GM11168 (cell line): ENCODE data around the gene CERS1.

Source experiments
- in situ Hi-C: fragments of 300-500 bp; cut with MboI; formaldehyde crosslinking; loops from one replicate; pipeline ENCODE4 v1.12.0; 2022; ENCODE audit warnings: low sequenced_read_pairs; ENCODE audit not compliant: unreplicated experiment

CERS1 gene

DNA sequence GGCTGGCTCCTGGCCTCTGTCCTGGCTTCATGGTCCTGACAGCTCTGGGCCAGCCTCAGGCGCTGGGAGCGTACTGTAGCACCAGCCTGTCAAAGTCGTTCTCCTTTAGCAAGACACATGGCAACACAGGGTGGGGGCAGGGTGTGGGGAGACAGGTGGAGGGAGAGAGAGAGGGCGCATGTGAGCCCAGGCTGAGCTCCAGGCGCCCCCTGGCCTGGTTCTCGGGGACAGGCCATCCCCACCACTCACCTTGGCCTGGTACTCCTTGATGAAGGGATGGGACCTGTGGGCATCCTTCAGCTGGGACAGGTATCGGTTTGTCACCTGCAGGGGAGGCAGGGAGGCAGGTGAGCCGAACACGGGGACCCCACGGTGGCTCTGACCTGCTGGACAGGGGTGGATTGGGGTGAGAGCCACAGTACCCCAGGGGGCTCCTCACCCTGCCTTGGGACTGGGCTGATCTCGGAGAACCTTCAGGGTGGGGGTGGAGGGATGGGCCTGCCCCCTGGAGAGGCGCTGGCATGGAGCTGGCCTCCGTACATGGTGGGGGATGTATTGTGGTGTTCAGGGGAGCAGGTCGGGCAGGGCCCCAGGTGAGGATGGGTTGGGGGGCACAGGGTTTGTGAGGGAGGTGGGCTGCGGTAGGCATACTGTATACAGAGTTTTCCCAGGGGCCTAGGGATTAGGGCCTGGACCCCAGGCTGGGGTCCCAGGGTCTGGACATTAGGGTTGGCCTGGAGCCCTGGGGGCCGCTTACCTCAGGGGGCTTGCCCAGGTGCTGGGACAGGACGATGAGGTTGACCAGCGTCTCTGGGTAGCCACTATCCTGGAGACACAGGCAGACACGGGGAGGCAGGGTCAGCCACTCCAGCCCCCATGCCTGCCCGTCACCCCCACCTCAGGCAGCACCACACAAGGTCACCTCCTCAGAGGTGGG lies 3.9 kb upstream of the CERS1 start:
- in situ Hi-C loops = no loop called here

DNA sequence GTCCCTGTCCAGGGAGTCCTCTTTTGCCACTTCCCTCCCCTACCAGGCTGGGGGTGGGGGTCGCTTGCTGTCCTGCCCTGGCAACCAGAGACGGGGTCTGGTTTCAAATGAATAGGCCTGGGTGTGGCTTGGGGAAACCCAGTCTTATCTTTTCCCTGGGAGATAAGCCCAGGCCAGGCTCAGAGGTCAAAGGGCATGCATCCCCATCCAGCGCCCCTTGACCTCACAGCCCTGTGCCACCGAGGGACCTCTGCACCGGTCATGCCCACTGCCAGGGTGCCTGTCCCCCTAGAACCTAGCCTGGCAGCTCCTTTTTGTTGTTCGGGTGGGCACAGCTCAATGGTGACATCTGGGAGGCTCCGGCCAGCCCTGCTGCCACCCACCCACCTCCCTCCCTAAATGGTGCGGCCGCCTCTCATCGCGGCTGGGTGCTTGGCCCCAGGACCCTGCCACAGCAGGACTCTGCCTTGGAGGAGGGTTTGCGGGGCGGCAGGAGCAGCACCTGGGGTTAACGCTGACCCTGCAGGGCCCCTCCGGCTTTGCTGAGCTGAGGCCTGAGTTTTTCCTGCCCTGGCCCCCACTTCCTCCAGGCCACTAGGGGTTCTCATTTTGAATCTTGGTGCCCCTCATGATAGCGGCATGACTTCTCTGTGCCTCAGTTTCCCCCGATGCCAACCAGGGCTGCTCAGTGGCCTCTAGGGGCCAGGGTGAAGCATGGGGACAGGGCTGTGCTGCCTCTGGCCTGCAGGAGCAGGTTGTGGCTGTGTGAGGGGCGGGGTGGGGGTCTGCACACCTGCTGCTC lies 2.9 kb upstream of the CERS1 start:
- in situ Hi-C loops = no loop called here

DNA sequence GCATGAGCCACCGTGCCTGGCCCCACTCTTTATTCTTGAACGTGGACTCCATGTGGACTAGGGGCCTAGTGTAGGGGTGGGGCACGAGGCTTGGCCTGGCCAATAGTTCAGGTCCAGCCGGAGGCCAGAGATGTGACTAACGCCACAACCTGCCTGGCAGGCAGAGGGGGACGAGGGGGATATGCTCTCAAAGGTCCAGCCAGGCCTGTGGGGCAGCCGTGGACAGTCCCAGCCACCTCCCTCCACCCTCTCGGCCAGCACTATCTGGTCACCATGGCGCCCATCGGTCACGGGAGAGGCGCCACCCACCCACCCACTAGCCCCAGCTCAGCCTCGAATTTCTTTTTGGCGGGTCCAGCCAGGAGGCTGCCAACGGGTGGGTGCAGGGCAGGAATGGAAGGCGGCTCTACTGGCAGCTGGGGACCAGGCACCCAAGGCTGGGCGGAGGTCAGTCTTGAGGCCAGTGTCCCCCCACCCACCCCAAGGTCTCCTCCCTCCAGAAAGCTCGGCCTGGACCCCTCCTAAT lies 2.2 kb upstream of the CERS1 start:
- in situ Hi-C loops = no loop called here

DNA sequence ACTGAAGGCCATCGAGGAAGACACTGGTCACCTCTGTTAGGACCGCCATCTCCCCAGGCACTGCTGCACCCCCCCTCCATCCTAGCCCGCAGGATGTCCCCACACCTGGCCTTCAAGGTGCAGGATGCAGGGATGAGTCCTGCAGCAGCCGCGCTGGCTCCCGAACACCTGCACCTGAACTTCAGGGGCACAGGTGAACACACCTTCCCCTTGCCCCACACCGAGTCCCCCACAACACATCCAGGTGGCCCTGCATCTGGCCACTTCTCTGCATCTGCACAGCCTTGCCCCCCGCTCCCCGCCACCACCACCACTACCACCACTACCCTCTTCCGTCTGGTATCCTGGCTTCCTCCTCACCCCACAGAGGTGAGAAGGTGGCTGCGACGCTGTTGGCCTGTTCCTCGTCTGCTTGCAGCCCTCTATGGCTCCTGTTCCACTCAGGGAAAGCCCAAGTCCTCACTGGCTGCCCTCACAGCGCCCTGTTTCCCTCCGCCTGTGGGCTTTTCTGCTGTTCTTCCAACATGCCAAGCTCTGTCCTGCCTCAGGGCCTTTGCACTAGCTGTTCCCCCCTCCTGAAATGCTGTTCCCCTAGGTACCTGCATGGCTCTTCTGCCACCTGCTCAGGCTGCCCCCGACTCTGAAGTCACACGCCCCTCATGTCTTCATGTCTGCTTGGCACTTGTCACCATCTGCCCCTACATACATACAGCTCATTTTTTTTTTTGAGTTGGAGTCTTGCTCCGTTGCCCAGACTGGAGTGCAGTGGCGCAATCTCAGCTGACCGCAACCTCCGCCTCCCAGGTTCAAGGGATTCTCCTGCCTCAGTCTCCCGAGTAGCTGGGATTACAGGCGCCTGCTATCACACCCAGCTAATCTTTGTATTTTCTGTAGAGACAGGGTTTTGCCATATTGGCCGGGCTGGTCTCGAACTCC lies 1.4 kb upstream of the CERS1 start:
- in situ Hi-C loops = no loop called here

DNA sequence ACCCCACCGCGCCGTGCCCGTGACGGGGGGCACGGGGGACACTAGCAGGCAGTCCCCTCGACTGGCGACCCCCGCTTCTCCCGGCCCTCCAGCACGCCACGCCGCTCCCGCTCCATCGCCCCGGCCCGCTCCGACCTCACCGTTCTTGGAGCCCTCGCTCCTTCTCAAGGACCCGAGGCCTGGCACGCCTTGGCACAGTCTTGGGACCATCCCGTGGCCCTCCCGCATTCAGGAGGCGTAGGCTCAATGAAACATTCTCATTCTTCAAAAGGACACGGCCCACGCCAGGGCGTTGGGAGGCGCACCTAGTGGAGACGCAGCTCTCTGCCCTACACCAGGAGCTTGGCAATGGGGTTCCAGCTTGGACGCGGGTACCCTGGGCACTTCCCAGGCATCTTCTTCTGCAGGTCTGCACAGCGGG lies 473 bp upstream of the CERS1 start:
- in situ Hi-C loops = no loop called here

DNA sequence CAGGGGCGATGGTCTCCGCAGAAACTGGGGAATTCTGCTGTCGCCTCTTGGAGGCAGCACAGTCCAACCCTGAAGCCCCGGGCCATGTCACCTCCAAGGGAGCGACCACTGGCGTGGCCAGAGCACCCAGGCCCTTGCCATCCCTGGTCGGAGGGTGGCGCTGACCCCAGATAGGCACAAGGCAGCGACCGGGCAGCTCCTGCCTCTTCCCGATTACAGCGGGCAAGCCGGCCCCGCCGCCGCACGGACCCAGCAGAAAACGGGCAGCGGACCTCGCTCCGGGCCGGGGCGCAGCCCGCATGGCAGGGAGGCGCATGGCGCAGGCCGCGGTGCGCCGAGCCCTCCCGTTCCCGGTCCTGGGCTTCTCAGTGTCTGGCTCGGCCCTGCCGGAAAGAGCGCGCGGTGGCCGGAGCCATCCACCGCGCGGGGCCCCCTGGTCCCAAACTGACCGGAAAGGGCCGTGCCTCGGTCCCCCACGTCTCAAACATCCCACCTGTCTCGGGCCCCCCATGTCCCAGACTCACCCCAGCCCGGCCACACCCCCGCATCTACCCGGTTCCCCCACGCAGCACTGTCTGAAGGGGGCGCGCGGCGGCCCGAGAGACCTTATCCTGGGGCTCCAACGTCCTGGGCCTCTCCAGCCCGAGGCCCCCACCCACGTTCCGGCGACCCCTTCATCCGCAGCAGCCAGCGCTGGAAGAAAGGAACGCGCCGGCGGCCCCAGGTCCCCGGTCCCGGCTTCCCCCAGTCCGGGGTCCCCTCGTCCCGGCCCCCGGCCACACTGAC lies 727 bp downstream of the CERS1 start:
- in situ Hi-C loops = no loop called here

DNA sequence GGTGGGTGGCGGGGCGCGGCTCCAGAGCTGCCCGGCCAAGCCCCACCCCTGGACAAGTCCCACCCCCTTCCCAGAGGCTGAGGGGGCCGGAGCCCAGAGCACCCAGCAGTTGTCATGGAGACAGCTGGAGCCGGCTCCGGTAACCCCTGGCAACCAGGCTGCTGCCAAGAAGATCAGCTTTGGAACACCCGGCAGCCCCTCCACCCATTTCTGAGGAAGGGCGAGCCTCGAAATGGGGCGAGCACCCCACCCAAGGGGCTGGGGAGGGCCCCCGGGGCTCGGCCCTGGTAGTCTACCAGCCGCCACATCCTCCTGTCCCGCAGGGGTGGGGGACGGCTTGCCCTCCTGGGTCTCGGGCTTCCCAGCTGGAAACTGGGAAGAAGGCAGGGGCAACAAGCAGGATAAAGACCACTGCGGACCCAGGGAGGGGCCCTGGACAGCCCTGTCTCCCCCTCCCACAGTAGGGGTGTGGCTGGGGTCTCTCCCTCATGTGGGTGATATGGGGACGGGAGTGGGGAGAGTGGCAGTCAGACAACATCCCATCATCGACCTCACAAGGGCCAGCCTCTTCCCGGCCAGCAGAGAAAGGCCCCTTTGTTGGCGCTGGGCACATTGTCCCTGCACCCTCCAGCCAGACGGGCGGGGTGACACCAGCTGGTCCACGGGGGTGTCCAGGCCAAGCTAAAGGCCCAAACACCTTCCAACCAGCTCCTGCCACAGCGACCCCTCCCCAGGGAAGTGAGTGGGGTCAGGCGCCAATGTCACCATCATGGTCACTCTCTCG lies 1.5 kb downstream of the CERS1 start:
- in situ Hi-C loops = no loop called here

DNA sequence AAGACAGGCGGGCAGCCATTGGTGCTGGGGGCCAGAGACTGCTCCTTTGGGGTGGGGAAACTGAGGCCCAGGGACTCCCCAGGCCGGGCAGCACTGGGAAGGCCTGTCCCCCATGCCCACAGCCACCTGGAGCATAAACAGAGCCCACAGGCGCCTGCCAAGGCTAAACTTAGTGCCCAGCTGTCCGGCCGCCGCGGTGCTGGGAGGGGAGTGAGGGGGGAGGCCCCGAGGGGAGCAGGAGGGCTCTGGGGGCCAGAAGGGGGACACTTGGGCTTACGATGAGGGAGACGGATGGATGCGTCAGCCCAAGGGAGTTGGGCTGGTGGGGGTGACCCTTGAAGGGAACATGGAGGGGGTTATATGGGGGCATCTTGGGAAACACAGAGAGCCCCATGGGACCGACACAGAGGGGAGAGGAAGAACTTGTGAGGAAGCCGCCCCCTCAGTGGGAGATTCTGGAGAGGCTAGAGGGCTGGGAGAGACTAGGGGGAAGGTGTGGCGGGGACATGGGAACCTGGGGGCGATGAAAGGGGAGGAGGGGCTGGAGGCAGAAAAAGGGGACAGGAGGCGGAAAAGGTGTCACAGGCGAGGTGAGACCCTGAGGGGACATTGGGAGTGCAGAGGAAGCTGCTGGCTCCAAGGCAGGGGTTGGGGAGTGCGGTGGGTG lies 2.2 kb downstream of the CERS1 start:
- in situ Hi-C loops = no loop called here

DNA sequence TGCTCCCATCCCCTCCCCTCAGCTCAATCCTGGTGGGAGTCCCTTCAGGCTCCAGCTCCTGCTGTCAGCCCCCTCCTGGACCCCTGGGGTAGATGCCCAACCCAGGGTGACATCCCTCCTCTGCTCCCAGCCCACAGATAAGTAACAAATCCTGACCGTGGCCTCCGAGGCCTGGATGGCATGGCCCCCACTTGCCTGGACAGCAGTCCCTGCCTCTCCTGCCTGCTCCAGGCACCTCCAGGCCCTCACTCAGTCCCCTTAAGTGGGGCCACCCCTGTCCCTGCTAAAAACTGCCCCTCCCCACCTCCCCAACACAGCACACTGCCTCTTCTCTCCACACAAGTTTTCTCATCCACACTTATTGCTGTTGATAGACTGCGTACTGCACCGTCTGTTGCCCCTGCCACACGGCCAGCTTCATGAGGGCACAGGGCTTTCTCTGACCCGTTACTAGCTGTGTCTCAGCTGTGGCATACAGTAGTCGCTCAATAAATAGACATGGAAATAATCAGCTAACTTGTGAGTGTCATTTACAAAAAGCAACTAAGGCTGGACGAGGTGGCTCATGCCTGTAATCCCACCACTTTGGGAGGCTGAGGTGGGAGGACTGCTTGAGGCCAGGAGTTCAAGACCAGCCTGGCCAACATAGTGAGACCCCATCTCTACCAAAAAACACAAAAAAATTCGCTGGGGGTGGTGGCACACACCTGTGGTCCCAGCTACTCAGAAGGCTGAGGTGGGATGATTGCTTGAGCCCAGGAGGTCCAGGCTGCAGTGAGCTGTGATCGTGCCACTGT lies 5.8 kb downstream of the CERS1 start:
- in situ Hi-C loops = no loop called here

DNA sequence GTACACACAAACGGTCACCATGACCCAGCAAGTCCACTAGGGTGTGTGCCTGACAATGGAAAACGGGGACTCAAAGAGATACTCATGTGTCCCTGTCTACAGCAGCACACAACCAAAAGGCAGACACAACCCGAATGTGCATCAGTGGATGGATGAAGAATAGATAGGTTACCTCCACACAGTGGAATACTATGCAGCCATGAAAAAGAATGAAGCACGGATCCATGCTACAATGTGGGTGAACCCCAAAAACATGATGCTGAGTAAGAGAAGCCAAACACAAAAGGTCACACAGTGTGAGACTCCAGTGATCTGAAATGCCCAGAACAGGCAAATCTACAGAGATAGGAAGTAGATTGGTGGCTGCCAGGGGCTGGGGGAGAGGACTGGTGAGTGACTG lies 9.0 kb downstream of the CERS1 start:
- in situ Hi-C loops = no loop called here

DNA sequence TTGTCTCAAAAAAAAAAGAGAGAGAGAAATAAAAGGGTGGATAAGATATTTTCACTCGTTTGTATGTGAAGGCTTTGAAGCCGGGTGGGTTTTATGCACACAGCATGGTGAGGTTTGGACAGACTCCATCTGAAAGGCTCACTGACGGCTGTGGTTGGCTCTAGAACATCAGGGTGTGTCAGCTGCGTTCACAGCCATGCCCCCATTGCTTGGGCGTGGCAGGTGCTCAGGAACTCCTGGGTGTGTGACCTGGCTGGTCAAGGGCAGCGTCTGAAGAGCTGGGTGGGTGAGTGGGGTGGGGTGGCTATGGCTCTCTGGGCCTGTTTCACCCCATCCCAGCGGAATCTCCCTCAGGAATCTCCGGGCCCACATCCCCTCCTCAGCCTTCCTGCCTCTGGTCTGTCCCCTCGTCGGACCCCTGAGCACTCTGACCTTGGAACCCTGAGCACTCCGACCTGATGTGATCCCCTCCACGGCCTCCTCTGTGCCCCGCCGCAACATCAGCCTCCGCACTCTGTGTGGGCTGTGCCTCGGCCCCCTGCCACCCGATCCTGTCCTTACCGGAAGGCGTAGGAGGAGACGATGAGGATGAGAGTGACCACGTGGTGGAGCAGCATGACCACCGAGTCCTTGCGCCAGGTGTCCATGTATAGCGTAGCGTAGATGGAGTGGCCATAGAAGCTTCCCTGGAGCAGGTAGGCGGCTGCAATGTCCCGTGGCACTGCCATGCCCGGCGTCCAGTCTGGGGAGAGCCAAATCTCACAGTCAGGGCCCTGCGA lies 12.2 kb downstream of the CERS1 start:
- in situ Hi-C loops = no loop called here

DNA sequence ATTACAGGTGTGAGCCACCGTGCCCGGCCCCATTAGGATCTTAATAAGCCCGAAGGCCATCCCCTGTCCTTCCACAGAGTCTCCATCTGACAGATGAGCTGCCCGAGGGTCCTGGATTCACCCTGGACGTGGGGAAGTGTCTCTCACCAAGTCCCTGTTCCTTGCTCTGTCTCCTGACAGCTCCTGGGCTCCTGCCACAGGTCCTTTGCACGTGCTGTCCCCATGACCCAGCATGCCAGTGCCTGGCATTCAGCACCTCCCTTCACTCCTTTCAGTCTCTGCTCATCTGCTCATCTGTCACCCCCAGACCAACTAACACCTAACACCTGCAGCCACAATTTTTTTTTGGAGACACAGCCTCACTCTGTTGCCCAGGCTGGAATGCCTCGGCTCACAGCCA lies 14.5 kb downstream of the CERS1 start:
- in situ Hi-C loops = no loop called here

DNA sequence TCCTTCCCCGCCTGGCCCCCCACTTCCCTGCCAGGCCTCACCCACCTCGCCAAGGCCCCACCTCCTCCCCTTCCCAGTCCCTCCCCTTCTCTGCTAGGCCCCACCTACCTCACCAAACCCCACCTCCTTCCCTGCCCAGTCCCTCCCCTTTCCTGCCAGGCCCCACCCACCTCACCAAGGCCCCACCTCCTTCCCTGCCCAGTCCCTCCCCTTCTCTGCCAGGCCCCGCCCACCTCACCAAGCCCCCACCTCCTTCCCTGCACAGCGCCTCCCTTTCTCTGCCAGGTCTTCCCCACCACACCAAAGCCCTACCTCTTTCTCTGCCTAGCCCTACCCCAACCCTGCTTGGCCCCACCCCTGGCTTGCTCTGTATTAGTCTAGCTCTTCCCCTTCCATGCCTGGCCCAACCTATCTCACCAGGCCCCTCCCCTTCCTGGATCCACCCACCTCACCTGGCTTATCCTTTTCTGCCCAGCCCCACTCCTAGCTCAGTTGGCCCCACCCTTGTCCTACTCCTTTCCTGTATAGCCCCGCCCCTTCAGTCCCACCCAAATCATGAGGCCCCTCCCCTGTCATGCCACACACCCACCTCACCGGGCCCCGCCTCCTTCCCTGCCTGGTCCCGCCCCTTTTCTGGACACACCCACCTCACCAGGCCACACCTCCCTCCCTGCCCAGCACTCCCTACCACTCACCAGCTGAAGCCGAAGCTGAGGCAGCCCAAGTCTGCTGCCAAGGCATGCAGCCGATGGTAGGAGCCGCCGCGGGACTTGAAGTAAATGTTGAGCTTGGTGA lies 16.2 kb downstream of the CERS1 start:
- in situ Hi-C loops = no loop called here

DNA sequence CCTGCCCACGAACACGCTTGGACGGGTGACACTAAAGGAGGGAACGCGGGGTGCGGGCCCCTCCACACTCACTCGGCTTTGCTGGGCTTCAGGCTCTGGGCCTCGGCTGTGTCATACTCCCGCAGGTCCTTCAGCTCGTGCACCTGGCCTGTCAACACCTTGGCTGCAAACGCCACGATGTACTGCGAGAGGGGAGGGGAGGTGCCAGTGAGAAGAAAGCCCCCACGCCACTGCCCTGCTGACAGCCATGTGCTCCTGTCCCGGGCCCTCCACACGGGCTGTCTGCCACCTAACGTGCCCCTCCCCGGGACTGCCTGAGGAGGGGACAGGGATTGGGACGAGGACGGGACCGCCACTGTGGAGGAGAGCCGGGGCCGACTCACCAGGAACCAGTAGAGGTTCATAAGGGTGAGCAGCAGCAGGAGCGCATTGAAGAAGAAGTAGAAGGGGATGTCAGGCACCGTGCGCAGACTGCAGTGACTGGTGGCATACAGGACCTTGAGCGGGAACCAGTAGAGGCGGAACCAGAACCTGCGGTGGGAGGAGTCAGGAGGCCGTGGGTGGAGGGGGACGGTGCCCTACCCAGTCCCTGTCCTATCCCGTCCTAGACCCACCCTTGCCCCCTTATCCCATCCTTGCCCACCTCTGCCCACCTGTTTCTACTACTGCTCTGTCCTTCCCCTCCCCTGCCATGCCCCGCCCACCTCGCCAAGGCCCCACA lies 16.9 kb downstream of the CERS1 start:
- in situ Hi-C loops = no loop called here
